SK-N-SH treated with all-trans-retinoic acid at 6 μM for 48 hours (cell line): ENCODE results near the gene TMEM178B.

ENCODE experiments used
- ATAC-seq: fragments of 200-7000 bp; cut with Tn5 transposase; 3 replicates; pipeline ENCODE4 v1.9.1; 2020; ENCODE audit warnings: mild to moderate bottlenecking, moderate library complexity
- ARNTL ChIP-seq: fragments of 450-650 bp; formaldehyde crosslinking; IDR thresholded peaks from 2 replicates; pipeline ENCODE4 v1.5.0; 2020; ENCODE audit warnings: low read depth, mild to moderate bottlenecking, moderate library complexity, borderline replicate concordance
- BACH2 ChIP-seq: fragments of 250-450 bp; sonication (Bioruptor Pico); IDR thresholded peaks from 2 replicates; pipeline ENCODE4 v1.9.0; 2021; ENCODE audit warnings: mild to moderate bottlenecking, borderline replicate concordance
- CREB5 ChIP-seq: fragments of 250-450 bp; sonication (Bioruptor Pico); IDR thresholded peaks from 2 replicates; pipeline ENCODE4 v1.5.1; 2020; ENCODE audit warnings: low read depth, mild to moderate bottlenecking, moderate library complexity
- CSRNP3 ChIP-seq: fragments of 250-450 bp; sonication (Bioruptor Pico); IDR thresholded peaks from 2 replicates; pipeline ENCODE4 v1.5.1; 2021; ENCODE audit warnings: mild to moderate bottlenecking, moderate library complexity
- ESRRG ChIP-seq: fragments of 250-450 bp; sonication (Bioruptor Pico); IDR thresholded peaks from 2 replicates; pipeline ENCODE4 v1.6.1; 2021; ENCODE audit warnings: mild to moderate bottlenecking
- ISL1 ChIP-seq: fragments of 250-450 bp; sonication (Bioruptor Pico); IDR thresholded peaks from 2 replicates; pipeline ENCODE4 v2.1.2; 2022; ENCODE audit warnings: mild to moderate bottlenecking, moderate library complexity
- OSR1 ChIP-seq: fragments of 250-450 bp; sonication (Bioruptor Pico); IDR thresholded peaks from 2 replicates; pipeline ENCODE4 v1.8.0; 2022; ENCODE audit warnings: moderate library complexity, mild to moderate bottlenecking, inconsistent platforms
- PATZ1 ChIP-seq: fragments of 250-450 bp; sonication (Bioruptor Pico); IDR thresholded peaks from 2 replicates; pipeline ENCODE4 v1.8.0; 2020; ENCODE audit warnings: mild to moderate bottlenecking, moderate library complexity, borderline replicate concordance
- PPARA ChIP-seq: fragments of 250-450 bp; sonication (Bioruptor Pico); IDR thresholded peaks from 2 replicates; pipeline ENCODE4 v1.5.0; 2020; ENCODE audit warnings: mild to moderate bottlenecking, borderline replicate concordance
- RARB ChIP-seq: fragments of 250-450 bp; sonication (Bioruptor Pico); IDR thresholded peaks from 2 replicates; pipeline ENCODE4 v1.8.0; 2021; ENCODE audit warnings: mild to moderate bottlenecking, moderate library complexity
- SNAI2 ChIP-seq: fragments of 250-450 bp; sonication (Bioruptor Pico); IDR thresholded peaks from 2 replicates; pipeline ENCODE4 v1.5.0; 2020; ENCODE audit warnings: mild to moderate bottlenecking, moderate library complexity
- TOX ChIP-seq: fragments of 250-450 bp; sonication (Bioruptor Pico); IDR thresholded peaks from 2 replicates; pipeline ENCODE4 v1.8.0; 2021; ENCODE audit warnings: mild to moderate bottlenecking, moderate library complexity, borderline replicate concordance
- ZFP30 ChIP-seq: fragments of 450-650 bp; formaldehyde crosslinking; IDR thresholded peaks from 2 replicates; pipeline ENCODE4 v1.5.0; 2022; ENCODE audit warnings: mild to moderate bottlenecking, moderate library complexity
- ZNF565 ChIP-seq: fragments of 450-650 bp; formaldehyde crosslinking; conservative IDR thresholded peaks from 2 replicates; pipeline ENCODE4 v1.5.0; 2020; ENCODE audit warnings: low read depth, mild to moderate bottlenecking, moderate library complexity
- ZNF70 ChIP-seq: fragments of 450-650 bp; formaldehyde crosslinking; IDR thresholded peaks from 2 replicates; pipeline ENCODE4 v1.5.0; 2020; ENCODE audit warnings: mild to moderate bottlenecking, moderate library complexity
- ZNF8 ChIP-seq: fragments of 450-650 bp; formaldehyde crosslinking; IDR thresholded peaks from 2 replicates; pipeline ENCODE4 v1.5.0; 2020; ENCODE audit warnings: mild to moderate bottlenecking, moderate library complexity
- TF ChIP-seq, protein P1 (sequence below): fragments of 250-450 bp; sonication (Bioruptor Pico); IDR thresholded peaks from 2 replicates; pipeline ENCODE4 v1.8.0; 2021; ENCODE audit warnings: low read depth, mild to moderate bottlenecking, moderate library complexity, borderline replicate concordance
- TF ChIP-seq, protein P2 (sequence below): fragments of 250-450 bp; sonication (Bioruptor Pico); IDR thresholded peaks from 2 replicates; pipeline ENCODE4 v1.5.0; 2020; ENCODE audit warnings: mild to moderate bottlenecking, moderate library complexity

The TMEM178B gene

DNA sequence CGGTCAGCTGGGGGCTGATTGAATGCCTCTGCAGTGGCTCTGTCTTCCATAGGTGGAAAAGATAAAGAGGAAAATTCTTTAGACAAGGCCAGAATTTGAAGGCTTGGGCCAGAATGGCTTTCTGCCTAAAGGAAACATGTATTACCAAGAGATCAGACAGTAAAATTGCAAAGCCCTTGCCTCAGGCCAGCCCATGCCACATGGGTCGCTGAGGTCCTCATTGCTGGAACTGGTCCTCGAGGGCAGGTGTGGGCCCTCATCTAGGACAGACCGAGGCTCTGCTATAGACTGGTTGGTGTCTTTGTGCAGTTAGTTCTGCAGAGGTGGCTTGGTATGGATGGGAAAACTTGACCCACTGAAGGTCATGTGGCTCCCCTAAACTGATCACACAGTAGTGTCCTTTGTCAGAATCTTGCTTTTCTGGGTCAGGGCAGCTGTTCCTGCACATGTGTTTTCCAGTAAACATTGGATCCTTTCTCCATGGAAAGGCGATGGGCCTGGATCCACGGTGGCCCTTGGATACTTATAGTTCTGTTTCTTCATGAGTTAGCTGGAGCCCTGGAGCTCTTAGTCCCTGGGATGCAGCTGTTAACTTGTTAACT lies 80.4 kb downstream of the TMEM178B start:
- ATAC-seq = no peak
- TF ChIP-seq BACH2 (CRISPR knock-in tag) (no peak), ISL1 (no peak), ZFP30 (CRISPR knock-in tag) (no peak), CREB5 (CRISPR knock-in tag) (no peak), ZNF8 (no peak), ARNTL (CRISPR knock-in tag) (no peak), PATZ1 (CRISPR knock-in tag) (no peak), PPARA (CRISPR knock-in tag) (no peak), ESRRG (CRISPR knock-in tag) (no peak), RARB (CRISPR knock-in tag) (no peak)
- TF ChIP-seq, protein P1, sequence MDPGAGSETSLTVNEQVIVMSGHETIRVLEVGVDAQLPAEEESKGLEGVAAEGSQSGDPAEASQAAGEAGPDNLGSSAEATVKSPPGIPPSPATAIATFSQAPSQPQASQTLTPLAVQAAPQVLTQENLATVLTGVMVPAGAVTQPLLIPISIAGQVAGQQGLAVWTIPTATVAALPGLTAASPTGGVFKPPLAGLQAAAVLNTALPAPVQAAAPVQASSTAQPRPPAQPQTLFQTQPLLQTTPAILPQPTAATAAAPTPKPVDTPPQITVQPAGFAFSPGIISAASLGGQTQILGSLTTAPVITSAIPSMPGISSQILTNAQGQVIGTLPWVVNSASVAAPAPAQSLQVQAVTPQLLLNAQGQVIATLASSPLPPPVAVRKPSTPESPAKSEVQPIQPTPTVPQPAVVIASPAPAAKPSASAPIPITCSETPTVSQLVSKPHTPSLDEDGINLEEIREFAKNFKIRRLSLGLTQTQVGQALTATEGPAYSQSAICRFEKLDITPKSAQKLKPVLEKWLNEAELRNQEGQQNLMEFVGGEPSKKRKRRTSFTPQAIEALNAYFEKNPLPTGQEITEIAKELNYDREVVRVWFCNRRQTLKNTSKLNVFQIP = no peak
- TF ChIP-seq, all 23 proteins: peak for 0

- ATAC-seq = no peak
- TF ChIP-seq PPARA (CRISPR knock-in tag) (no peak), TOX (CRISPR knock-in tag) (no peak), ZNF565 (CRISPR knock-in tag) (no peak), ISL1 (no peak), ZFP30 (CRISPR knock-in tag) (no peak), ESRRG (CRISPR knock-in tag) (no peak), ZNF70 (no peak)
- TF ChIP-seq, all 23 proteins: peak for 0
These were observed 82.5 kb downstream of the TMEM178B start for GRCh38 chr7:141156407-141156806.

- TF ChIP-seq ISL1 (no peak), SNAI2 (CRISPR knock-in tag) (no peak), OSR1 (CRISPR knock-in tag) (no peak), ZNF70 (no peak), ESRRG (CRISPR knock-in tag) (no peak), TOX (CRISPR knock-in tag) (no peak)
- TF ChIP-seq, protein P1 = no peak
- TF ChIP-seq, protein P2, sequence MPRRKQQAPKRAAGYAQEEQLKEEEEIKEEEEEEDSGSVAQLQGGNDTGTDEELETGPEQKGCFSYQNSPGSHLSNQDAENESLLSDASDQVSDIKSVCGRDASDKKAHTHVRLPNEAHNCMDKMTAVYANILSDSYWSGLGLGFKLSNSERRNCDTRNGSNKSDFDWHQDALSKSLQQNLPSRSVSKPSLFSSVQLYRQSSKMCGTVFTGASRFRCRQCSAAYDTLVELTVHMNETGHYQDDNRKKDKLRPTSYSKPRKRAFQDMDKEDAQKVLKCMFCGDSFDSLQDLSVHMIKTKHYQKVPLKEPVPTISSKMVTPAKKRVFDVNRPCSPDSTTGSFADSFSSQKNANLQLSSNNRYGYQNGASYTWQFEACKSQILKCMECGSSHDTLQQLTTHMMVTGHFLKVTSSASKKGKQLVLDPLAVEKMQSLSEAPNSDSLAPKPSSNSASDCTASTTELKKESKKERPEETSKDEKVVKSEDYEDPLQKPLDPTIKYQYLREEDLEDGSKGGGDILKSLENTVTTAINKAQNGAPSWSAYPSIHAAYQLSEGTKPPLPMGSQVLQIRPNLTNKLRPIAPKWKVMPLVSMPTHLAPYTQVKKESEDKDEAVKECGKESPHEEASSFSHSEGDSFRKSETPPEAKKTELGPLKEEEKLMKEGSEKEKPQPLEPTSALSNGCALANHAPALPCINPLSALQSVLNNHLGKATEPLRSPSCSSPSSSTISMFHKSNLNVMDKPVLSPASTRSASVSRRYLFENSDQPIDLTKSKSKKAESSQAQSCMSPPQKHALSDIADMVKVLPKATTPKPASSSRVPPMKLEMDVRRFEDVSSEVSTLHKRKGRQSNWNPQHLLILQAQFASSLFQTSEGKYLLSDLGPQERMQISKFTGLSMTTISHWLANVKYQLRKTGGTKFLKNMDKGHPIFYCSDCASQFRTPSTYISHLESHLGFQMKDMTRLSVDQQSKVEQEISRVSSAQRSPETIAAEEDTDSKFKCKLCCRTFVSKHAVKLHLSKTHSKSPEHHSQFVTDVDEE = no peak
These were observed 83.4 kb downstream of the TMEM178B start for GRCh38 chr7:141157138-141157765.

GRCh38 chr7:141158561-141158960 lies 84.7 kb downstream of the TMEM178B start:
- no peak for ATAC-seq
- no peak for TF ChIP-seq PPARA (CRISPR knock-in tag)
- TF ChIP-seq ZNF70 = no peak
- TF ChIP-seq CSRNP3 (CRISPR knock-in tag) = no peak
- no peak for TF ChIP-seq ZNF8
- TF ChIP-seq PATZ1 (CRISPR knock-in tag) = no peak
- TF ChIP-seq, protein P2 = no peak

More at GRCh38 chr7:141157138-141157765, 83.4 kb downstream of the TMEM178B start:
- no peak for ATAC-seq
